NCI-H2081 treated with DMSO at 0.1 percent for 48 hours (cell line): ENCODE measurements around the gene VWA8.
"Not testable (repeated sequence)": the region's sequence is repeated elsewhere in the genome, so short reads cannot be mapped to it uniquely, and the experiment has no call there.

Experiments
- DNase-seq: peaks from one replicate; lab custom pipeline; 2025; lab: John Stamatoyannopoulos, UW

The VWA8 gene

GRCh38 chr13:41922894-41923293 lies 38.0 kb downstream of the VWA8 start:
- not testable (repeated sequence) for DNase-seq

GRCh38 chr13:41919741-41920487 lies 41.0 kb downstream of the VWA8 start:
- no peak for DNase-seq

GRCh38 chr13:41919031-41919740 lies 41.7 kb downstream of the VWA8 start:
- no peak for DNase-seq

GRCh38 chr13:41917641-41918040 lies 43.3 kb downstream of the VWA8 start:
- no peak for DNase-seq

GRCh38 chr13:41916173-41916954 lies 44.5 kb downstream of the VWA8 start:
- no peak for DNase-seq

- DNase-seq: no peak
Measured at GRCh38 chr13:41915081-41915480, 45.8 kb downstream of the VWA8 start.

- no peak for DNase-seq
Measured at GRCh38 chr13:41914552-41914951, 46.4 kb downstream of the VWA8 start.

GRCh38 chr13:41909506-41909905 lies 51.4 kb downstream of the VWA8 start:
- DNase-seq: no peak

- no peak for DNase-seq
Measured at GRCh38 chr13:41905600-41906254, 55.2 kb downstream of the VWA8 start.

- no peak for DNase-seq
Measured at GRCh38 chr13:41900918-41901317, 60.0 kb downstream of the VWA8 start.

GRCh38 chr13:41898411-41898810 lies 62.5 kb downstream of the VWA8 start:
- DNase-seq: not testable (repeated sequence)

- no peak for DNase-seq
Measured at GRCh38 chr13:41897126-41897525, 63.8 kb downstream of the VWA8 start.

GRCh38 chr13:41895478-41895877 lies 65.4 kb downstream of the VWA8 start:
- DNase-seq: no peak

GRCh38 chr13:41891119-41891518 lies 69.8 kb downstream of the VWA8 start:
- DNase-seq: no peak

GRCh38 chr13:41883147-41883546 lies 77.8 kb downstream of the VWA8 start:
- no peak for DNase-seq

- DNase-seq: not testable (repeated sequence)
Measured at GRCh38 chr13:41881890-41882289, 79.0 kb downstream of the VWA8 start.

- no peak for DNase-seq
Measured at GRCh38 chr13:41880966-41881365, 79.9 kb downstream of the VWA8 start.

GRCh38 chr13:41864658-41865057 lies 96.3 kb downstream of the VWA8 start:
- DNase-seq: no peak

GRCh38 chr13:41862659-41863058 lies 98.2 kb downstream of the VWA8 start:
- not testable (repeated sequence) for DNase-seq

- DNase-seq: no peak
Measured at GRCh38 chr13:41859565-41859964, 101.3 kb downstream of the VWA8 start.

- DNase-seq: no peak
Measured at GRCh38 chr13:41858780-41859179, 102.1 kb downstream of the VWA8 start.

- no peak for DNase-seq
Measured at GRCh38 chr13:41854758-41855157, 106.2 kb downstream of the VWA8 start.
